H1 (cell line): ENCODE measurements around the gene GPR83. TPM values are rescaled to one million over a fixed set of nuclear protein-coding genes. Genes with fewer than 3 reads are reported as not detected.

ENCODE experiments used
- polyA plus RNA-seq, 7 experiments: library from polyadenylated mRNA; depleted of rRNA in 3 of 7; stranded (reverse) in 5 of 7; unstranded in 2 of 7; fragments of >200 nt in 5 of 7; fragments of 200-250 nt in 2 of 7; gene quantifications; 1 replicate in 5 of 7; 2 replicates in 1 of 7; 4 replicates in 1 of 7; pipeline versions ENCODE4 v1.2.1 to v1.2.3, GENCODE V29; 2011 to 2013; ENCODE audit warnings: missing spikeins in 2 of 7, mixed read lengths in 2 of 7
- total RNA-seq: library from RNA; stranded (reverse); fragmentation: NEBNext Ultra II Directional; extraction: Animal tissue kit (Norgen Biotek cat#: 25700); gene quantifications from 2 replicates; pipeline ENCODE4 v1.2.1, GENCODE V29; 2021

GPR83 gene
- total and polyA plus RNA-seq, 2 of the 8 experiments (the other 6 are each of a cell fraction or from before 2014, with no cell fraction given), result 0.30 to 1.5 TPM

Other genes with a start within 250 kb of the GPR83 start
- not detected in 2 replicates for gene IZUMO1R, start 96.8 kb downstream of the GPR83 start, total RNA-seq
- gene IZUMO1R, start 96.8 kb downstream of the GPR83 start, polyA plus RNA-seq (2011; rRNA removed), result not detected in 2 replicates
- 40.1 and 43.4 TPM in 2 replicates for gene MRE11, start 92.4 kb upstream of the GPR83 start, total RNA-seq
- 5.2 and 7.2 TPM in 2 replicates for gene MRE11, start 92.4 kb upstream of the GPR83 start, polyA plus RNA-seq (2011; rRNA removed)
- gene ANKRD49, start 92.6 kb upstream of the GPR83 start, total RNA-seq, result 10.2 and 12.2 TPM in 2 replicates
- gene ANKRD49, start 92.6 kb upstream of the GPR83 start, polyA plus RNA-seq (2011; rRNA removed), result 4.6 and 7.4 TPM in 2 replicates
- not detected in 2 replicates for gene C11orf97, start 111.0 kb upstream of the GPR83 start, total RNA-seq
- gene C11orf97, start 111.0 kb upstream of the GPR83 start, polyA plus RNA-seq (2011; rRNA removed), result not detected in 2 replicates
- 7.0 and 8.0 TPM in 2 replicates for gene FUT4, start 142.5 kb upstream of the GPR83 start, total RNA-seq
- gene FUT4, start 142.5 kb upstream of the GPR83 start, polyA plus RNA-seq (2011; rRNA removed), result 2.6 and 3.2 TPM in 2 replicates
- 0.52 and 0.80 TPM in 2 replicates for gene PIWIL4, start 165.9 kb upstream of the GPR83 start, total RNA-seq
- 0.51 and 0.57 TPM in 2 replicates for gene PIWIL4, start 165.9 kb upstream of the GPR83 start, polyA plus RNA-seq (2011; rRNA removed)